OCI-LY1 (cell line): ENCODE results near the gene FRMD4A.
"Not testable (repeated sequence)": the region's sequence is repeated elsewhere in the genome, so short reads cannot be mapped to it uniquely, and the experiment has no call there.

Source experiments
- H2AFZ ChIP-seq: fragments of 200-600 bp; sonication (generic), shearing (Covaris generic); 2 replicates; pipeline ENCODE4 v1.6.0; 2014; ENCODE audit warnings: antibody characterized with exemption, mild to moderate bottlenecking, low read length
- H3F3A ChIP-seq: fragments of 200-600 bp; sonication (generic), shearing (Covaris generic); 2 replicates; pipeline ENCODE4 v1.6.0; 2014; ENCODE audit warnings: mild to moderate bottlenecking, antibody characterized with exemption, low read length, moderate library complexity; ENCODE audit not compliant: insufficient read depth
- H3K27ac ChIP-seq: fragments of 200-600 bp; sonication (generic); 2 replicates; pipeline ENCODE4 v1.5.1; 2014; ENCODE audit warnings: low read length, mixed run types, mild to moderate bottlenecking, low read depth; ENCODE audit not compliant: poor library complexity, severe bottlenecking
- H3K27me3 ChIP-seq: fragments of 200-600 bp; sonication (generic); 2 replicates; pipeline ENCODE4 v1.6.0; 2014; ENCODE audit warnings: antibody characterized with exemption, mild to moderate bottlenecking, low read length, moderate library complexity; ENCODE audit not compliant: insufficient read depth
- H3K36me3 ChIP-seq: fragments of 200-600 bp; sonication (generic); 2 replicates; pipeline ENCODE4 v1.6.1; 2014; ENCODE audit warnings: mild to moderate bottlenecking, antibody characterized with exemption, low read length, moderate library complexity, mixed read lengths; ENCODE audit not compliant: insufficient read depth
- H3K4me1 ChIP-seq: fragments of 200-600 bp; sonication (generic); 2 replicates; pipeline ENCODE4 v1.5.1; 2014; ENCODE audit warnings: mild to moderate bottlenecking, low read length, moderate library complexity; ENCODE audit not compliant: insufficient read depth, severe bottlenecking
- H3K4me2 ChIP-seq: fragments of 200-600 bp; sonication (generic), shearing (Covaris generic); 2 replicates; pipeline ENCODE4 v1.6.1; 2014; ENCODE audit warnings: low read length
- H3K4me3 ChIP-seq: fragments of 200-600 bp; sonication (generic); 2 replicates; pipeline ENCODE4 v1.5.1; 2014; ENCODE audit warnings: low read length, low read depth, mild to moderate bottlenecking, mixed read lengths; ENCODE audit not compliant: poor library complexity, severe bottlenecking
- H3K79me2 ChIP-seq: fragments of 200-600 bp; shearing (Covaris generic); 2 replicates; pipeline ENCODE4 v1.6.1; 2016; ENCODE audit warnings: mixed run types, low read length, mixed read lengths; ENCODE audit not compliant: insufficient read depth
- H3K9ac ChIP-seq: fragments of 200-600 bp; sonication (generic), shearing (Covaris generic); 2 replicates; pipeline ENCODE4 v1.6.1; 2014; ENCODE audit warnings: mild to moderate bottlenecking, low read length, mixed read lengths
- H3K9me2 ChIP-seq: fragments of 200-600 bp; sonication (generic), shearing (Covaris generic); 2 replicates; pipeline ENCODE4 v1.6.1; 2014; ENCODE audit warnings: low read depth, mild to moderate bottlenecking, low read length, mixed read lengths
- H3K9me3 ChIP-seq: fragments of 200-600 bp; shearing (Covaris generic); 2 replicates; pipeline ENCODE4 v1.6.1; 2014; ENCODE audit warnings: low read length, mixed read lengths
- H4K20me1 ChIP-seq: fragments of 200-600 bp; sonication (generic), shearing (Covaris generic); 2 replicates; pipeline ENCODE4 v1.6.0; 2016; ENCODE audit warnings: mild to moderate bottlenecking, low read length; ENCODE audit not compliant: insufficient read depth
- CTCF ChIP-seq: fragments of 200-600 bp; sonication (generic), shearing (Covaris generic); IDR thresholded peaks from 2 replicates; pipeline ENCODE4 v1.5.1; 2017; ENCODE audit warnings: mild to moderate bottlenecking, antibody characterized with exemption, low read length, moderate library complexity, mixed read lengths
- EZH2 ChIP-seq: fragments of 200-600 bp; sonication (generic), shearing (Covaris generic); IDR thresholded peaks from 2 replicates; pipeline ENCODE4 v1.8.0; 2017; ENCODE audit warnings: borderline replicate concordance, mixed run types, mild to moderate bottlenecking, antibody characterized with exemption, low read length, moderate library complexity, mixed read lengths

Gene FRMD4A

DNA sequence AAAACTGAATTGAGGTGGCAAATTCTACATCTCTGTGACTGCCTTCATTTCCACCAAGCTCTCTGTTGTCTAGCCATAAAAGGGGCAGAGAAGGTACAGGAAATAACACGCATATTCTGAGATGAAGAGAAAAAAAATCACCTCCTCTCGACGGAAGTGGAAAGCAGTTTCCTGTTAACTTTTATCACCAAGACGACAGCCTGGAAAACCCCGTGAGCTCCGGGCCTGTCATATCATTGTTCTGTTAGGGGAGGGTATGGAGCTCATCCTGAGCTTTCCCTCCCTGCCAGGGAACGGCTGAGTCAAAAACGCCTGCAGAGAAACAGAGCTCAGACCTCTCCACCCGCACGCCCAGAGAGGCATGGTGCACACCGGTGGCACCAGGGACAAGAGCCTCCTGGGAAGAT, 543.7 kb downstream of the FRMD4A start:
- H3K4me3 ChIP-seq: peak overlapping the region; percentile 34
- peaks cover 30% of the 10 kb centered on the region for H3K4me1 ChIP-seq
- no peaks in the 10 kb centered on the region for H3K36me3 ChIP-seq
- H3K79me2 ChIP-seq: no peaks in the 10 kb centered on the region
- no peak overlapping the region; the same call in 1 of the 2 replicates for H3K9ac ChIP-seq
- no peaks in the 10 kb centered on the region for H3K27me3 ChIP-seq
- peak overlapping the region; percentile 87; the same call in 1 of the 2 replicates for H2AFZ ChIP-seq
- no peaks in the 10 kb centered on the region for H3K9me2 ChIP-seq
- no peaks in the 10 kb centered on the region for H4K20me1 ChIP-seq
- peak overlapping the region; percentile 57 for H3K27ac ChIP-seq
- no peak for TF ChIP-seq EZH2
- no peak for TF ChIP-seq CTCF
- no peaks in the 10 kb centered on the region for H3F3A ChIP-seq
- peak overlapping the region; percentile 25 for H3K4me2 ChIP-seq
- no peaks in the 10 kb centered on the region for H3K9me3 ChIP-seq

DNA sequence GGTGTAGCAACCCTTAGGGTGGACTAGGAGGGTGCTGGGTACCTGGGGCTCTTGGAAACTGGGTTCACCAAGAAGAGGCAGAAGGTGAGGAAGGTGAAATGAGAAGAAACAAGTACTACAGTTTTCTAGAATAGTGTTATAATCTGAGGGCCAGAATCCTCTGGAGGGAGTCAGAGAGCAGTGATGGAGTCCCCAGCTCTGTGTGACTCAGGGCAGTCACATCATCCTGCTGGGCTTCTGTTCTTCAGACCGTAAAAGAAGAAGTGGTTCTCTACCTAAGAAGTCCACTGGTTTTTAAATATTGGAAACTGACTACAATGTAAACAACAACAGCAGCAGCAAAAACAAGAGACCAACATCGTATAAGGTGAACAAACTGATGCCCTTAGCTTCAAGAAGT, 546.7 kb downstream of the FRMD4A start:
- H3K79me2 ChIP-seq: no peaks in the 10 kb centered on the region
- H3K4me2 ChIP-seq: no peak overlapping the region
- no peak overlapping the region for H3K27ac ChIP-seq
- H3K4me3 ChIP-seq: no peak overlapping the region
- no peaks in the 10 kb centered on the region for H3F3A ChIP-seq
- no peaks in the 10 kb centered on the region for H3K36me3 ChIP-seq
- H3K4me1 ChIP-seq: peaks cover 30% of the 10 kb centered on the region
- H3K9me2 ChIP-seq: no peaks in the 10 kb centered on the region
- no peaks in the 10 kb centered on the region for H4K20me1 ChIP-seq
- TF ChIP-seq EZH2 (no peak), CTCF (peak; percentile 44; the same call in 1 of the 2 replicates)
- no peak overlapping the region for H3K9ac ChIP-seq
- H3K9me3 ChIP-seq: no peaks in the 10 kb centered on the region
- H2AFZ ChIP-seq: no peak overlapping the region
- H3K27me3 ChIP-seq: no peaks in the 10 kb centered on the region

- no peak overlapping the region for H3K27ac ChIP-seq
- no peak for TF ChIP-seq CTCF
- no peak for TF ChIP-seq EZH2
- H3K27me3 ChIP-seq: no peaks in the 10 kb centered on the region
- no peak overlapping the region for H2AFZ ChIP-seq
- no peaks in the 10 kb centered on the region for H3K79me2 ChIP-seq
- no peaks in the 10 kb centered on the region for H3F3A ChIP-seq
- H3K9me3 ChIP-seq: no peaks in the 10 kb centered on the region
- H3K36me3 ChIP-seq: no peaks in the 10 kb centered on the region
- H3K4me1 ChIP-seq: peaks cover 9% of the 10 kb centered on the region
- no peak overlapping the region for H3K4me3 ChIP-seq
- no peaks in the 10 kb centered on the region for H3K9me2 ChIP-seq
- H3K9ac ChIP-seq: no peak overlapping the region
- no peak overlapping the region for H3K4me2 ChIP-seq
- no peaks in the 10 kb centered on the region for H4K20me1 ChIP-seq
Observed at GRCh38 chr10:13779748-13780147, 551.0 kb downstream of the FRMD4A start.

DNA sequence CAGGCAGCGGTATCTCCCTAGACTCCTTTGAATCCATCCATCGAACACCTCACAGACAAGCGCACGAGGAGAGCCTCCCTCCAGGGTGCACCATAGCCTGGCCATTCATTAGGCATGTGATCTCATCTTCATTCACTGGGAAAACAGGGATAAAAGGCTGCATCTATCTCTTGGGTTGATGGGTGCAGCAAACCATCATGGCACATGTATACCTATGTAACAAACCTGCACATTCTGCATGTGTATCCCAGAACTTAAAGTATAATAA, 552.1 kb downstream of the FRMD4A start:
- not testable (repeated sequence) for H3K9ac ChIP-seq, H3K27ac ChIP-seq, H3F3A ChIP-seq, H3K4me3 ChIP-seq, H3K4me2 ChIP-seq, H3K36me3 ChIP-seq, H3K9me2 ChIP-seq, H3K4me1 ChIP-seq, H2AFZ ChIP-seq, H3K27me3 ChIP-seq, H3K9me3 ChIP-seq, H3K79me2 ChIP-seq, H4K20me1 ChIP-seq
